Measurements from ENCODE around the gene ZNF423.

DNA sequence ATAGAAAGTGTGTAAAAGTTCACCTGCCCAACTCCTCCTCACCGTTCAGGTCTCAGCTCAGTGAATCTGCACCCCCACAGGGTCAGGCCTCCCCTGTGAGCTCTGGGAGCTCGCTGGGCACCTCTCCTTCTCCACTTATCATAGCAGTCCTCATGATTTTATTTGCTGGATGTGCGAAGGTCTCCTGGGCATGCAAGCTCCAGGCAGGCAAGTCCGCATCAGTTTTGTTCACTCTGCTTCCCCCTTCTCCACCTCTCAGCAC, 112.8 kb downstream of the ZNF423 start:
- TF ChIP-seq POLR2AphosphoS5 (IDR thresholded peaks at IDR 0.05; ENCODE audit: low read depth, low read length) (no peak), POLR2A (IDR thresholded peaks at IDR 0.05; ENCODE audit: low read depth, low read length) (no peak), SPI1 (IDR thresholded peaks at IDR 0.05; ENCODE audit: low read depth, low read length) (no peak)

Measured in GM12891 (cell line).